NCI-H510A treated with DMSO at 0.1 percent for 48 hours (cell line): Measurements from ENCODE around the gene NEURL1B.
"Not testable (repeated sequence)": the region's sequence is repeated elsewhere in the genome, so short reads cannot be mapped to it uniquely, and the experiment has no call there.

Experiments used
- DNase-seq: peaks from one replicate; lab custom pipeline; 2025; lab: John Stamatoyannopoulos, UW

Gene NEURL1B

GRCh38 chr5:172640822-172641358 lies at the start of gene NEURL1B:
Gene NEURL1B (plus strand): TSS chr5:172641263. CDS start chr5:172641407, 144 bp downstream.
- peak; percentile 64 for DNase-seq

- no peak for DNase-seq
Measured at GRCh38 chr5:172591636-172592035, 49.4 kb upstream of the NEURL1B start.

DNA sequence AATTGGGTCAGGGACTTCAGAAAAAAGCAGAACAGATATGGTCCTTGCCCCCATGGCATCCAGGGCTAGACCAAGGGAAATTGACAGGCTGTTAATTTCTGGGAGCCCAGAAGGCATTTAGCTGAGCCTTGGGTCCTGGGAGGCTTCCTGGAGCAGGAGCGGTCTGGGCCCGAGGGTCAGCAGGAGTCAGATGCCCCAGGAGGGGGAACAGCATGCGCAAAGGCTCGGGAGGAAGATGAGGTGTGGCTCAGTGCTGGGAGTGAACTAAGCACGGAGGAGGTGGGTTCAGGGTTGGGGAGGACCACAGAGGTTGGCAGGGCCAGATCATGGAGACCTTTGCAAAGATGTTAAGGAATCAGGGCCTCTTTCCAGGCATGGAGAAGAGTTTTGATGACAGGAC lies 48.2 kb upstream of the NEURL1B start:
- no peak for DNase-seq

- DNase-seq, result no peak
Measured at GRCh38 chr5:172593306-172593705, 47.8 kb upstream of the NEURL1B start.

DNA sequence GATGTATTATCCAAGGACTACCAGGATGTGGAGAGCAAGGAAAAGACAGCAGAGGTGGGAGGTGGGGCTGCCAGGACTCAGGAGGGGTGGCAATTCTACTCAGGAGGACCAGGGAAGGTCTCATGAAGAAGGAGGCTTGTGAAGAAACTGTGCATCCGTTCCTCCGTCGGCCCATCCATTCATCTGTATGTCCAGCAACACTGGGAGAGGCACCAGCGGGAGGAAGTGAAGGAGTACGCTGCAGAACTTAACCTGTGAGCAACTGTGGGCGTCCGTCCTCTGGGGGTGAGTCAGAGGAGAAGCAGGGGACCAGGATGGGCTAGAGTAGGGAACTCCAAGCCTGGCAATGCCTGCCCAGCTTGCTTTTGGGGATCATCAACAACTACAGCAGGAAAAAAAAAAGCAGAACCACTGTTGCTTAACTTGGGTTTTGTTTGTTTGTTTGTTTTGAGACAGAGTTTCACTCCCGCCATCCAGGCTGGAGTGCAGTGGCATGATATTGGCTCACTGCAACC lies 47.3 kb upstream of the NEURL1B start:
- DNase-seq, result no peak

DNA sequence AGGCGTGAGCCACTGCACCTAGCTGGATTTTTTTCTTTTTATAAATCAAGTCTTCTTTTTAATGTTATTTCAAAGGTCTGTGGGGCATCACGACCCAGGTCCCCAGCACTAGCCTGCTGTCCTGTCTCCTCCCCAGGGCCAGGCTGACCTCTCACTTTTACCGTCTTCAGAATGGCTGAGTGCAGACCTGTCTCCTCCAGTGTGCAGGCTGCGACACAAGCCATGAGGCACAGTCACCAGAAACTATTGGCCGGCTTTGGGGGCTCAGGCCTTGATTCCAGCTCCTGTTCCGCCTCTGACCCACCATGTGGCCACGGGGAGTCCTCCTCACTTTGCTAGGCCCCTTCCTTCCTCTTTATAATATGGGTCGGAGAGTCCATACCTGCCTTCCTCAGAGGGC lies 46.6 kb upstream of the NEURL1B start:
- DNase-seq, result no peak

DNA sequence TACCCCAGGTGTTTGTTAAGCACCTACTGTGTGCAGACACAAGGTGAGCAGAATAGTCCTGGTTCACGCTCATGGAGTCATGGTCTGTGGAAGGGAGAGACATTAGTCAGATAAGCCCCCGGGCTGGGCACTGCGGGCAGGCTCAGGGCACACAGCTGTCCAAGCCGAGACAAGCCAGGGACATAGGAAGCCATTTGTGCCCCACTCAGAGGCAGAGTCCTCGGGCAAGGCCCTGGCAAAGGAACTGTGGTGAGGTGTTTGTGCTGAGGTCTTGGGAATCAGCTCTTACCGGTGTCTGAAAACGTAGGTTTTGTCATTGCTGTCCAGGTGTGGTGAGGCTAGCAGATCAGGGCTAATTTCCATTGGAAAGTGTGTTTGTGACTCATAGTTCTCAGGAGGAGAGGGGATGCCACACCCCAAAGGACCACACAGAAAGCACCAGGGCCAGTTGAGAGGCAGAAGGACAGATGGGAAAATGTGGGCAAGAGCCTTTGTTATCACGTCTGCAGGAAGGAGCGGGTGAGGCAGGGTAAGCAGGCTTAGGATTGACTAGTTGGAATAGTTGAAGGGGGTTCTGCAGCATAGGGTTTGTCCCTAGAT lies 46.1 kb upstream of the NEURL1B start:
- DNase-seq, result no peak

GRCh38 chr5:172595596-172596455 lies 45.2 kb upstream of the NEURL1B start:
- DNase-seq, result no peak

DNA sequence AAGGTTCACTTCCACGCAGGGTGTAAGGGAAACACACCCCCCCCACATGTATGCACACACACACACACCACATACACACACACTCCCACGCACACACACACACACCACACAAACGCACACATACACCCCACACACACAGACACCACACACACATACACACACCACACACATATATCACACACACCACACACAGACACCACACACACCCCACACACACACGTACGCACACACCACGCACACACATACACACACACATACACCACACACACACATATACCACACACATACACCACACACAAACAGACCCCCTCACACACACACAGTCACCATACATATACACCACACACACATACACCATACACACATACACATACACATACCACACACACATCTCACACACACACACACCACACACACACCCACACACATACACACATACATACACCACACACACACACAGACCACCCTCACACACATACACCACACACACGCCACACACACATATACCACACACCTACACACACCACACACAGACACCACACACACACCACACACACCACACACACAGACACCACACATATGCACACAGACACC lies 44.3 kb upstream of the NEURL1B start:
- no peak for DNase-seq

DNA sequence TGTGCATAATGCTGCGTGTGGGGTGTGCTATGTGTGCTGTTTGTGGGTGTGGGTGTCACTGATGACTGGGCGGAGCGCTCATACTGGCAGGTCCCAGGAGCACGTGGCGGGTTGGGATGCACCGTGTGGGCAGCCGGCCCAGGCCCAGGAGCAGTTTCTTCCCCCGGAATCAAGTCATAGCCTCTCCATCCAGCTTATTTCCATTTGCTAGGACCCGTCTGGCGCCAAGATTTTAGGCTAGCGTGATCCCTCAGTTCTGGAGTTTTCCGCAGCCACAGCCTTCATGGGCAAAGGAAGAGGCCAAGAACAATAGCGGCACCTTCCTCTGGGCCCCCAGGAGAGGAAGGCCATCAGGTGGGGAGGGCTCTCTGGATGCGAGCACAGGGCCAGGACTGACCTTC lies 43.3 kb upstream of the NEURL1B start:
- no peak for DNase-seq

- no peak for DNase-seq
Measured at GRCh38 chr5:172598251-172599203, 42.5 kb upstream of the NEURL1B start.

DNA sequence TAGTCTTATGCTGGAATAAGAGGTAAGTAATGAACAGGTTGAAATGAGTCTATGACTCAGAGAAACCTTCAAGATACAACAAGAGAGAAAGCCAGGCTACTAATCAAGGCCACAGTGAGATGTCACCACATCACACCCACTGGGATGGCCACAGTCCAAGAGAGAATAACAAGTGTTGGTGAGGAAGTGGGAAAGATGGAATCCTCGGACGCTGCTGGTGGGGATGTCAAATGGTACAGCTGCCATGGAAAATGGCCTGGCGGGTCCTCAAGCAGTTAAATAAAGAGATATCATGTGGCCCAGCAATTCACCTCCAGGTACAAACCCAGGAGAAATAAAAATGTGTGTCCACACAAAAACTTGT lies 41.9 kb upstream of the NEURL1B start:
- no peak for DNase-seq

DNA sequence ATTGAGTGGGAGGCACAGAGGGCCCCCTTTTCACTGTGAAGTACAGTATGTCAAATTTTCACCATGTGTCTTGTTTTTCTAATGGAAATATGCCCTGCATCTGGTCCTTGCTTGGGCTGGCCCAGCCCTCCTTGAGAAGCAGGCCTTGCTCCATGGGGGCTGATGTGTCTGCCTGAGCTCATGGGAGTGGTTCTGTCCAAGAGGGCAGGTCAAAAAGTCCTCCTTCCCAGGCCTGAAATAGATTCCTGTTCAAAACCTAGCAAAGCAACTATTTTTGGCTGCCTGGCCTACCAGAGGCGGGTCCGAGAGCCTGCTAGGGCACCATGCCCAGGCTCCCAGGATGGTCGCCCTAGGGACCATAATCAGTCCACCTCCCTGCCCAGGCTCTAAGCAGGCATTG lies 40.5 kb upstream of the NEURL1B start:
- DNase-seq, result no peak

GRCh38 chr5:172601576-172601975 lies 39.5 kb upstream of the NEURL1B start:
- DNase-seq, result not testable (repeated sequence)

DNA sequence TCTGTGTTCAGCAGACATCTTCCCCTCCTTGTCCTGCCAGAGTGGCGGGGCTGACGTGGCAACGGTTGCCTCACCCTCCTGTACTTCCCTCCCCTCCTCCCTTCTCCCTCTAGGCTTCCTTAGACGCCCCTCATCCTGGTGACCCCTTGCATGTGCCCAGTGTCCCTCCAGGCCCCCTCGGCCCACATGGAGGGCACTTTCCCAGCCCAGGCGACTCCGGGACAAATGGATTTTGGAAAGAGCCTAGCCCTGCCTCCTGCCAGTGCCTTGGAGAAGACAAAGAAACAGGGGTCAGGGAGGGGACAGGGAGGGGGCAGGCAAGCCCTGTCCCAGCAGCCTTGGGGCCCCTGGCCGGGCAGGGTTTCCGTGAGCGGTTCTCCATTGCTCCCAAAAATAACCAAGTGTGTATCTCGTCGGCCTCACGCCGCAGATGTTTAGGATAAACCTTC lies 38.3 kb upstream of the NEURL1B start:
- DNase-seq, result no peak

- no peak for DNase-seq
Measured at GRCh38 chr5:172603251-172603806, 37.7 kb upstream of the NEURL1B start.

DNA sequence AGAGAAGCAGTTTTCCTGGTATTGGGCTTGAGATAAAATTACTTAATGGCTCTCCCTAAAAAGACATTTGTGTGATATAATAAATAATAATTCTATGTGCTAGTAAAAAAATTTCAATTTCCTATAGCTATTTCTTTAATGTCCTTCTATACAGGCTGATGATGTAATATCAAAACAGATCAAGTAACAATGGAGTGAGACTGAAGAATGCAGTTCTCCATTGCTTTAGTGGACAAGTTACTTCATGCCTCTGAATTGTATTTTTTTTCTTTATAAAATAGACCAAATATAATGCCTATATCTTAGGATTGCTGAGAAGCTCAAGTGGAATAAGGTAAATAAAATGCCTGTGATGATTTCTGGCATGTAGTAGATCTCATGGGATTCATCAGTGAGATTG lies 35.6 kb upstream of the NEURL1B start:
- no peak for DNase-seq

- no peak for DNase-seq
Measured at GRCh38 chr5:172606156-172606785, 34.8 kb upstream of the NEURL1B start.

- no peak for DNase-seq
Measured at GRCh38 chr5:172607213-172607793, 33.8 kb upstream of the NEURL1B start.

- DNase-seq, result no peak
Measured at GRCh38 chr5:172608773-172609172, 32.3 kb upstream of the NEURL1B start.
